ENCODE data around the gene SLC5A2.
"Not testable (repeated sequence)": the region's sequence is repeated elsewhere in the genome, so short reads cannot be mapped to it uniquely, and the experiment has no call there.

Gene SLC5A2

DNA sequence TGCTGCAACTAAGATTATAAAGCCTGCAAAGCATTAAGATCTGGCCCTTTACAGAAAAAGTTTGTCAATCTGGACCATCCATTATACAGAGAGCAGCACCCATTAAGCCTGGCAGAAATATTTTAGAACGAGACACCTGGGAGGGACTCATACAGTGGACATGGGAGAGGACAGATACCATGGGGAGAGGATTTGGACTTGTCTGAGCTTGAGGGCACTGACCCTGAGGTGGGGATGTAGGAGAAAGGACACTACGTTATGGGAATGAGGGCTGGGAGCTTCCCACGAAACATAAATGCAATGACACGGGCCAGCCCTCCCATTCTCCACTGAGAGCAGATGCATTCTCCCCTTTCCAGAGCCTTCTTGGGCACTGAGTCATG lies 19.0 kb downstream of the SLC5A2 start:
- H4K20me1 ChIP-seq (ENCODE audit: insufficient read depth, low read length), result no peaks in the 10 kb centered on the region
- no peak overlapping the region for H2AFZ ChIP-seq (ENCODE audit: low read depth, low read length)
- H3K27me3 ChIP-seq (ENCODE audit: insufficient read depth, low read length, poor library complexity), result no peaks in the 10 kb centered on the region
- ATAC-seq (ENCODE audit: insufficient read depth, low read depth) (no peak), DNase-seq (no peak)
- H3K79me2 ChIP-seq (ENCODE audit: insufficient read depth, low read length), result peaks cover 9% of the 10 kb centered on the region
- TF ChIP-seq, protein P1, sequence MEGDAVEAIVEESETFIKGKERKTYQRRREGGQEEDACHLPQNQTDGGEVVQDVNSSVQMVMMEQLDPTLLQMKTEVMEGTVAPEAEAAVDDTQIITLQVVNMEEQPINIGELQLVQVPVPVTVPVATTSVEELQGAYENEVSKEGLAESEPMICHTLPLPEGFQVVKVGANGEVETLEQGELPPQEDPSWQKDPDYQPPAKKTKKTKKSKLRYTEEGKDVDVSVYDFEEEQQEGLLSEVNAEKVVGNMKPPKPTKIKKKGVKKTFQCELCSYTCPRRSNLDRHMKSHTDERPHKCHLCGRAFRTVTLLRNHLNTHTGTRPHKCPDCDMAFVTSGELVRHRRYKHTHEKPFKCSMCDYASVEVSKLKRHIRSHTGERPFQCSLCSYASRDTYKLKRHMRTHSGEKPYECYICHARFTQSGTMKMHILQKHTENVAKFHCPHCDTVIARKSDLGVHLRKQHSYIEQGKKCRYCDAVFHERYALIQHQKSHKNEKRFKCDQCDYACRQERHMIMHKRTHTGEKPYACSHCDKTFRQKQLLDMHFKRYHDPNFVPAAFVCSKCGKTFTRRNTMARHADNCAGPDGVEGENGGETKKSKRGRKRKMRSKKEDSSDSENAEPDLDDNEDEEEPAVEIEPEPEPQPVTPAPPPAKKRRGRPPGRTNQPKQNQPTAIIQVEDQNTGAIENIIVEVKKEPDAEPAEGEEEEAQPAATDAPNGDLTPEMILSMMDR (IDR thresholded peaks at IDR 0.05; ENCODE audit: borderline replicate concordance, extremely low read depth, low read length, poor library complexity, severe bottlenecking), result no peak
- TF ChIP-seq EZH2 (IDR thresholded peaks at IDR 0.05; ENCODE audit: borderline replicate concordance, low read depth, low read length, severe bottlenecking), result no peak
- H3K36me3 ChIP-seq (ENCODE audit: insufficient read depth, low read length), result peaks cover 55% of the 10 kb centered on the region
- H3K9me3 ChIP-seq (ENCODE audit: insufficient read depth, low read length, severe bottlenecking), result no peaks in the 10 kb centered on the region
- no peak overlapping the region for H3K4me2 ChIP-seq (ENCODE audit: insufficient read depth, low read length)
- H3K4me1 ChIP-seq (ENCODE audit: insufficient read depth, low read length), result peaks cover 13% of the 10 kb centered on the region
- H3K27ac ChIP-seq (ENCODE audit: low read length), result no peak overlapping the region
- H3K9ac ChIP-seq (ENCODE audit: low read depth, low read length), result no peak overlapping the region
- no peak overlapping the region for H3K4me3 ChIP-seq (ENCODE audit: low read depth in 1 of 2, low read length in 2 of 2)

DNA sequence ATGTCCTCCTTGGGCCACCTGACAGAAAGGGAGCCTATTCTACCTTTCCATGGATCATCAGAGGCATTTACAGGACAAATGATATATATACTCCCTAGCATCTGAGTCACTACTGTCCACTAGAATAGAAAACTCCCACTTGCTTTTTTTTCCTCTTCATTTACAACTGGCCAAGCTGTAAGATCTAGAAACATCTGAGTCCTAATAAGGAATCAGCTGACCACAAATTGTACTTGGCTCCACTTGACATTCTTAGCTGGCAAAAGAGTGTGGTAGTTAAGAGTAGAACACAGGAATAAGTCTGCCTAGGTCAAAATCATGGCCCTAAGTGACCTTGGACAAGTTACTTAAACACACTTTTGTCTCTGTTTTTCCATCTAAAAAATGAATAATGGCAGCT lies 20.1 kb downstream of the SLC5A2 start:
- Histone ChIP-seq H3K4me3 (ENCODE audit: low read depth in 1 of 2, low read length in 2 of 2) (no peak overlapping the region), H4K20me1 (ENCODE audit: insufficient read depth, low read length) (no peaks in the 10 kb centered on the region), H3K27ac (ENCODE audit: low read length) (no peak overlapping the region), H3K9me3 (ENCODE audit: insufficient read depth, low read length, severe bottlenecking) (no peaks in the 10 kb centered on the region), H2AFZ (ENCODE audit: low read depth, low read length) (no peak overlapping the region), H3K36me3 (ENCODE audit: insufficient read depth, low read length) (peaks cover 48% of the 10 kb centered on the region), H3K79me2 (ENCODE audit: insufficient read depth, low read length) (peaks cover 20% of the 10 kb centered on the region), H3K27me3 (ENCODE audit: insufficient read depth, low read length, poor library complexity) (no peaks in the 10 kb centered on the region), H3K4me1 (ENCODE audit: insufficient read depth, low read length) (peaks cover 21% of the 10 kb centered on the region), H3K9ac (ENCODE audit: low read depth, low read length) (no peak overlapping the region), H3K4me2 (ENCODE audit: insufficient read depth, low read length) (no peak overlapping the region)
- DNase-seq (no peak), ATAC-seq (ENCODE audit: insufficient read depth, low read depth) (no peak)
- TF ChIP-seq EZH2 (IDR thresholded peaks at IDR 0.05; ENCODE audit: borderline replicate concordance, low read depth, low read length, severe bottlenecking), result no peak
- TF ChIP-seq, protein P1 (IDR thresholded peaks at IDR 0.05; ENCODE audit: borderline replicate concordance, extremely low read depth, low read length, poor library complexity, severe bottlenecking), result no peak

GRCh38 chr16:31503555-31503954 lies 20.6 kb downstream of the SLC5A2 start:
- H3K4me1 ChIP-seq (ENCODE audit: insufficient read depth, low read length), result peaks cover 21% of the 10 kb centered on the region
- H3K27me3 ChIP-seq (ENCODE audit: insufficient read depth, low read length, poor library complexity); H3K27ac ChIP-seq (ENCODE audit: low read length); H4K20me1 ChIP-seq (ENCODE audit: insufficient read depth, low read length); H3K9ac ChIP-seq (ENCODE audit: low read depth, low read length); H2AFZ ChIP-seq (ENCODE audit: low read depth, low read length); H3K4me3 ChIP-seq (ENCODE audit: low read depth in 1 of 2, low read length in 2 of 2); H3K9me3 ChIP-seq (ENCODE audit: insufficient read depth, low read length, severe bottlenecking); ATAC-seq (ENCODE audit: insufficient read depth, low read depth); H3K4me2 ChIP-seq (ENCODE audit: insufficient read depth, low read length); DNase-seq: not testable (repeated sequence)
- peaks cover 25% of the 10 kb centered on the region for H3K79me2 ChIP-seq (ENCODE audit: insufficient read depth, low read length)
- H3K36me3 ChIP-seq (ENCODE audit: insufficient read depth, low read length), result peaks cover 43% of the 10 kb centered on the region

GRCh38 chr16:31504159-31504558 lies 21.2 kb downstream of the SLC5A2 start:
- Histone ChIP-seq H3K9me3 (ENCODE audit: insufficient read depth, low read length, severe bottlenecking) (no peaks in the 10 kb centered on the region), H3K4me1 (ENCODE audit: insufficient read depth, low read length) (peaks cover 25% of the 10 kb centered on the region), H3K27ac (ENCODE audit: low read length) (no peak overlapping the region), H3K79me2 (ENCODE audit: insufficient read depth, low read length) (peaks cover 31% of the 10 kb centered on the region), H3K4me3 (ENCODE audit: low read depth in 1 of 2, low read length in 2 of 2) (no peak overlapping the region), H3K9ac (ENCODE audit: low read depth, low read length) (no peak overlapping the region), H4K20me1 (ENCODE audit: insufficient read depth, low read length) (no peaks in the 10 kb centered on the region), H2AFZ (ENCODE audit: low read depth, low read length) (no peak overlapping the region), H3K4me2 (ENCODE audit: insufficient read depth, low read length) (no peak overlapping the region), H3K36me3 (ENCODE audit: insufficient read depth, low read length) (peaks cover 37% of the 10 kb centered on the region), H3K27me3 (ENCODE audit: insufficient read depth, low read length, poor library complexity) (no peaks in the 10 kb centered on the region)
- TF ChIP-seq, protein P1 (IDR thresholded peaks at IDR 0.05; ENCODE audit: borderline replicate concordance, extremely low read depth, low read length, poor library complexity, severe bottlenecking), result no peak
- no peak for TF ChIP-seq EZH2 (IDR thresholded peaks at IDR 0.05; ENCODE audit: borderline replicate concordance, low read depth, low read length, severe bottlenecking)
- DNase-seq (no peak), ATAC-seq (ENCODE audit: insufficient read depth, low read depth) (no peak)

Data from DND-41 (cell line).